GM18502 (cell line): ENCODE results near the gene NECAB2.

Experiments
- ATAC-seq: cut with Tn5 transposase; IDR thresholded peaks from one replicate; pipeline ENCODE4 v1.9.1; 2021; ENCODE audit warnings: mild to moderate bottlenecking; ENCODE audit not compliant: unreplicated experiment, poor library complexity

NECAB2 gene

DNA sequence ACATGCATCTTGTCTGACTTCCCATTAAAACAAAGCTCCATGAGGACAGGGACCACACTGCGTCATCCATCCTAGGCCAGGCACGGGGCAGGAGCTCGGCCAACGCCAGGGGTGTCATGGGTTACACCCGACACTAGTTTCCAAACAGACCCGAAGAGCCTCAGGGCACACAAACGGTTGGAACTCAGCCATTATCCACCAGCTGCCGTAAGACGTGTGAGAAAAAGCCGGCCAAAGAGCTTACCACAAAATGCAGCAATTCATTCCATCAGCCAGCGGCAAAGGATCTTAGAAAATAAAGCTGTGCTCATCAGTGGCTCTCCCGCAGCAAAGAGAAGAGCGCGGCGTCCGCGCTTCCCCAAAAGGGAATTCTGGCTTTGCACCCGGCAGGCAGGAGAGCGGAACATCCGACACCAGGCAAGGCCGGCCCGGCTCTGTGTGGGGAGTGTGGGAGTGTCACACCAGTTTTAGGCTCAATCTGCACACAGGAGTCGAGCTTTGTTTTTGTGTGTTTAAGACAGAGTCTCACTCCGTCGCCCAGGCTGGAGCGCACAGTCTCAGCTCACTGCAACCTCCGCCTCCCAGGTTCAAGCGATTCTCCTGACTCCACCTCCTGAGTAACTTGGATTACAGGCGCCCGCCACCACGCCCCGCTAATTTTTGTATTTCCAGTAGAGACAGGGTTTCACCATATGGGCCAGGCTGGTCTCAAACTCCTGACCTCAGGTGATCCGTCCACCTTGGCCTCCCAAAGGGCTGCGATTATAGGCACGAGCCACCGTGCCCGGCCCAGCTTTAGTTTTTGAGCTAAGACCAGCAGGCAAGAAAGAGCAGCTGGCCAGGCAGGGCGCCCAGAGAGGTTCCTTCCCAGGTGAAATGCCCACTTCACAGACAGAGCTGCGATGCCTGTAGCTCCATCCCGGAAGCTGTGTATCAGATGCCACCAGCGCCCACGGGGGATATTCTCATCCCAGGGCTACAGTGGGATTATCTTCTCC, 73.1 kb downstream of the NECAB2 start:
- ATAC-seq = no peak

DNA sequence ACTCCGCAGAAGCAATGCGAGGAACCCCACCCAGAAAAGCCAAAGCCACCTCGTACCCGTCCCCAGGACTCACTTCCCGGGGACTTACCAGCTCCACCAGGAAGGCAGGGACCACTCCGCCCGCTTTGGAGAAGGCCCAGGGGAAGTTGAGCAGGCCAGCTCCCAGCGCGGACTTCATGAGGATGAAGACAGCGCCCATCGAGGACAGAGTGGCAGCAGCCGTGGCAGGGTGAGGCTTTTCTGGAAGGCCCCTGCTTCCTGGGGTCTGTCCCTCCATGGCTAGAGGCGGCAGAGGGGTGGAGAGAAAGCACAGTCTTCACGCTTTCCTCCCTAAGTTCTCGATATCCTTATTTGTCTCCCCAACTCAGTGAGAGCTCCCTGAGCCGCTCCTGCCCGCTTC, 73.8 kb downstream of the NECAB2 start:
- no peak for ATAC-seq

DNA sequence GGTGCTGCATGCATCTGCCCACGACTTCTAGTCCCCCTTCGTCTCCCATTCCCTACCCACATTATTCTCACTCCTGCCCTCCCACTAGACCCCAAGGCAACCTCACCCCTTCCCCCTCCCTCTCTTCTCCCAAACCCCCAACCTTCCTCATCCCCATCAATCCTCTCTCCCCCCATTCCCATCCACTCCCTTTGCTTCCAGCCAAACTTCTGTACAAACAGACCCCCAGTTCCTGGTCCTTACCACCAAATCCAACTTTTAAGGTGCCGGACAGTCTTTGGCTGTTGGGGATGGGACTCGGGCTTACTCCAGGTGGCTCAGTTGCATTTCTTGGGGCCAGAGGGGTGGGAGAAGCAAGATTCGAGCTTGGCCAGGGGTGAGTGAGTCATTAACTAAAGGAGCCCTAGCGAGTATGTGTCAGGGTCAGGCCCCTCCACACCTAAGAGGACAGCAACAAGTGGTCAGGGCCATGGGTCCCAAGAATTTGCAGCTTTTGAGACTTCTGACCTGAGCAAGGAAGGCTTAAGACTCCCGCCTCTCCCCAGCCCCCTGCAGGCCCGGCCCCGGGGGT, 74.3 kb downstream of the NECAB2 start, which contains the start of gene SLC38A8:
SLC38A8 (minus strand) TSS at position 488 of the 571 bp plus-strand sequence. CDS start 638 bp downstream, outside the sequence.
- ATAC-seq = no peak

DNA sequence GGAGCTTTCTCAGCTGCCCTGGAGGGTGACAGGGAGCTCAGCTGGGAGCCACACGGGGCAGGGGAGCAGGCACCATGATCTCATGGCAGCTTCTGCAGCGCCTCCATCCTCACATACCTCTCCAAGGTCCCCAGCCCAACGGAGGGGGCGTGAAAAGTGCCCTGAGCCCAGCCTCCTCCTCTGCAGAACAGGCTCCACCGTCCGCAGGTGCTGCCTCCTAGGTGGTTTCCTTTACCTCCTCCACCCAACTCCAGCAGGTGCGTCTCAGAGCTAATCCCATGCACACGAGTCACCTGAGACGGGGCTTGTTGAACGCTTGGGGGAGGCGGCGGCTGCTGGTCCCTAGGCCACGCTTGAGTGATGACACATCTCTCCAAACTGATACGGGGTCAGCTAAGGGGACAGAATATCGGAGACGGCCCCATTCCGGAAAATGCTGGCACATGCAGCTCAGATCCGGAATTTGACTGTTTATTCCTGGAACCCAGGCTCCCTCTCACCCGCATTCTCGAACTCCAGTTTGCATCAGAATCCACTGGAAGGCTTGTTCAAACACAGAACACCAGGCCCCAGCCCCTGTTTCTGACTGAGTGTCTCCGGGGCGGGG, 74.9 kb downstream of the NECAB2 start:
- no peak for ATAC-seq

DNA sequence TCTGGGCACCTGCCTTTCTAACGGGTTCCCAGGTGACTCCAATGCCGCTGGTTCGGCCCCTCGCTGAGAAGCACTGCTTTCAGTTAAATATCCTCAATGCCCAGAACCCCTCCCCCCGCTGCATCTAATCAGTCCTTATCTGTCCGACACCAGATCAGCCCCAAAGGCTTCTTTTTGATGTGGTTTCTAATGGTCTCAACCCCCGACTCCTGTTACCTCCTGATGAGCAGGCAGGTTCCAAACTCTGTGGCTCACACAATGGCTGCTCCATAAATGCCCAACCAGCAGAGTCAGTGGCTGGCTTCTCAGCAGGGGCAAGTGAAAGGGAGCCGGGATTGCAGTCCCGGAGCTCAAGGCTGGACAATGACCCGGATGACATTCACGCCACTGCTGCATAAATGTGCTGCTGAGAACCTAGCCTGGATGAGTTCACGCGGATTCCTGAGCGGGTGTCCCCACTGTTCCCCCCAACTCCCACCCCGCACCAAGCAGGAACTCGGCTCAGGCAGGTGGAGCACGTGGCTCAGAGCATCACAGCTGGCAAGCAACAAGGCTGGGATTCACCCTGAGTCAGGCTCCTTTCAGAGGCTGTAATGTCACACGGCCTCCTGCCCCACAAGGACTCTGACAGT, 75.6 kb downstream of the NECAB2 start:
- no peak for ATAC-seq

DNA sequence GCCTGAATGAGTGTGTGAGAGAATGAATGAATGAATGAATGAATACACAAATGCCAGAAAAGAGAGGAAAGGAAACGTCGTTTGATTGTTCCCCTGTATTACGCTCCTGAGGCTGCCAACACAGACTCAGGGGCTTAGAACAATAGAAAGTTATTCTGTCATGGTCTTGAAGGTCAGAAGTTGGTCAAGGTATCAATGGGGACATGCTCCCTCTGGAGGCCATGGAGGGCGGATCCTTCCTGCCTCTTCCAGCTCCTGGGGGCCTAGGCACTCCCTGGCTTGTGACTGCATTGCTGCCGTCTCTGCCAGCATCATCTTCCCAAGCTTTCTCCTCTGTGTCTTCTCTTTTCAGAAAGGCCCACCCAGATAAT, 76.1 kb downstream of the NECAB2 start:
- ATAC-seq = no peak

DNA sequence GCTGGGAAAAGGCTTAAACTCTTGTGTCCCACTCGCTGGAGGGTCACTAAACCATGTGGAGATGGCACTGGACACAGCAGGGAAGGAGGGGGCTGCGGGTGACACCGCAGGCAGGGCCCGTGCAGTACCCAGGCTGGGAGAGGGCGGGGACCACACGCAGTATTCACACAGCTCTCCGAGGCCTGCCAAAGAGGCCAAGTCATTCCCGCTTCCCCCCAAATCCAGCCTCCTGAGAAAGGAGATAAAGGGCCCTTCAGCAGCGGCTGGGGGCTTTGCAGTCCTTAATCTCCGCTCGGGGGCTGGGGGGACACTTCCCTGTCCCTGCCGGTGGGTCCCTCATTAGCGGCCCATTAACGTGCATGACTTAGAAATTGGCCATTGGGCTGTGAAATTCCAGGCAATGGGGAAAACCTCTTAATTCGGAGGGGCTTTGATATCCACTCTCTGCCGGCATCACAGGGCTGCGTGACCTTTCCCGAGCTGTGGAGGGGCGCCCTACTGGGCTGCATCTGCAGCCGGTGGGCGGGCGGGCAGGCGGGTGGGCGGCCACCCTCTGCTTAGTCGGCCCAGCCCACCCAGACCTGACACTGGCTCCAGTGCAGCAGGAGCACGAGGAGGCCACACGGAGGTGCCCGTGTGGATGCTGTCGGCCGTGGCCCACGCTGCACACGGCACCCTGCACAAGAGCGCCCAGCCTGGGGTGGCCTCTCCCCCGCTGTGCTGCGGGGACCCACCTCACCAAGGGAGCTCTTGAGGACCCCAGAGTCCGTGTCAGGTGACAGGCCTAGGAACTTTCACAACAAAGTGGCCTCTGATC, 77.2 kb downstream of the NECAB2 start:
- ATAC-seq = no peak

DNA sequence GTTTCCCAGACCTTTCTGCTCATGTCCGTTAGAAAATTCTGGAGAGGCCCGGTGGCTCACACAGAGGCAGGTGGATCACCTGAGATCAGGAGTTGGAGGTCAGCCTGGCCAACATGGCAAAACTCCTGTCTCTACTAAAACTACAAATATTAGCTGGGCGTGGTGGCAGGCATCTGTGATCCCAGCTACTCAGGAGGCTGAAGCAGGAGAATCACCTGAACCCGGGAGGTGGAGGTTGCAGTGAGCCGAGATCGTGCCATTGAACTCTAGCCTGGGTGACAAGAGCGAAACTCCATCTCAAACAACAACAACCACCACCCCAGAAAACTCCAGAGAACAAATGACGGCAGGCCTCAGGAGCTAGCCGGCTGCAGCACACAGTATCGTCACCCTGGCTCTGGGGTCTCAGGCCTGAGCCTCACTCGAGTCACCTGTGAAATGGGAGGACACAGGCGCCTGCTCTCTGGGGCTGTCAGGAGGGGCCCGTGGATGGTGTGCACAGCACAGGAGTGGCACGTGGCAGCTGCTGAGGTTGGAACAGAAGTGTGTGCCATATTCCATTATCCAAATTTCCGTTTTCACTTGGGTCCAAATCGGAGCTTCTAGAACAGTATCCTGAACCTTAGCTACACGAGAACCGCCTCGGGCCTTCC, 77.9 kb downstream of the NECAB2 start:
- no peak for ATAC-seq

DNA sequence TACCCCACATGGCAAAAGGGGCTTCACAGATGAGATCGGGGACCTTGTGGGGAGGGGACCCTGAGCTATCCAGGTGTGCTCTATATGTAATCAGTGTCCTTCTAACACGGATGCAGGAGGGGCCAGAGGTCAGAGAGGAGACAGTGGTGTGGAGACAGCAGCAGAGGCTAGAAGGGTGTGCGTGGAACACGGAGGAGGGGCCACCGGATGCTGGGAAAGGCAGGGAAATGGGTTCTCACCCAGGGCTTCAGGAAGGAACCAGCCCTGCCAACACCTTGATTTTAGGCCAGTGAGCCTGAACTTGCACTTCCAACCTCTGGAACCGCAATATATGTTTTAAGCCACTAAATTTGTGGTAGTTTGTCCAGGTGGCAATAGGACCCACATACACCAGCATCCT, 79.2 kb downstream of the NECAB2 start:
- ATAC-seq = no peak

DNA sequence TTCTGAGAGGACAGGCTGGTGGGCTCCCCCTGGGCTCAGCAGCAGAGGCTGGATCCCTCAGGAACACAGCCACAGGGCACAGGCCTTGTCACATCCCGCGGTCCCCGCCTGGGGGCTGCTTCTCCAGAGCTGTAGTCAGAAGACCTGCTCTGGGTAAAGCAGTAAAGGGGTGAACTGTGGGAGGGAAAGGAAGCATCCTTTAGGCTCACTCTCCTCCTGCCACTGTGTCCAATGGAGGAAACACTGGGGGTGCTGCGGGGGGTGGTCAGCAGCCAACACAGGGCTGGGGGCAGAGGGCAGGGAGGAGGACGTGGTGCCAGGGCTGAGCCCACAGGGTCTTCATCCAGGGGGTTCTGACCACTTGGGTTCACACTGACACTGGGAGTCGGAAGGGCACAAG, 79.6 kb downstream of the NECAB2 start:
- no peak for ATAC-seq

DNA sequence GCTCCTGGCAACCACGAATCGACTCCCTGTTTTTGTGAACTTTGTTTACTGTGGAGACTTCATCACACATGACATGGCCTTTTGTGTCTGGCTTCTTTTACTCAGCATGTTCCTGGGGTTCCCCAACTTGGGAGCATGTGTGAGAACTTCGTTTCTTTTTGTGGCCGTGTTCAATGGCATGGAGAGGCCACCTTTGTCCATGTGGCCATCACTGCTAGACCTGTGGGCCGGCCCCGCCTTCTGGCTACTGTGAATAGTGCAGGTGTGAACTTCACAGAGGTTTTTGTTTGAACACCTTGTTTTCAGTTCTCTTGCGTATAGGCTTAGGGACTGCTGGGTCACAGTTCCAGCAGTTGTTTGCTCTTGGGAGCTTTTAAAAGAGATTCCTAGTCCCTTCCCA, 80.2 kb downstream of the NECAB2 start:
- no peak for ATAC-seq

DNA sequence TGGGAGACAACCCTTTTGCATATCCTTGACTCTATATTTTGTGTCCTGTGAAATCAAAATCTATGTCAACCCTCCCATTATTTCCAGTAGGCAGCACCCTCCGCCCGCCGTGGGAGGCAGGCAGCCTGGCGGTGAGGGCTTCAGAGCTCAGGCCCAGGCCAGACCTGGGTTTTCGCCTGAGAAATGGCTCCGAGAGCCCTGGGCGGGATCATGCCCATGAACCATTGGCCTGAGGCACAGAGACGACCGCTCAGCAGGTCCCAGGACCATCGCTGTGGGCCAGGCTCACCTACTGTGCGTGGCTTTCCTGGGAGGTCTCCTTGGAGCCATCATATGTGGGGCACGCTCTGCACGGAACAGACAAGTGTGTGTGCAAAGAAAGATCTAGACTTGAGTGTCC, 80.8 kb downstream of the NECAB2 start:
- no peak for ATAC-seq

DNA sequence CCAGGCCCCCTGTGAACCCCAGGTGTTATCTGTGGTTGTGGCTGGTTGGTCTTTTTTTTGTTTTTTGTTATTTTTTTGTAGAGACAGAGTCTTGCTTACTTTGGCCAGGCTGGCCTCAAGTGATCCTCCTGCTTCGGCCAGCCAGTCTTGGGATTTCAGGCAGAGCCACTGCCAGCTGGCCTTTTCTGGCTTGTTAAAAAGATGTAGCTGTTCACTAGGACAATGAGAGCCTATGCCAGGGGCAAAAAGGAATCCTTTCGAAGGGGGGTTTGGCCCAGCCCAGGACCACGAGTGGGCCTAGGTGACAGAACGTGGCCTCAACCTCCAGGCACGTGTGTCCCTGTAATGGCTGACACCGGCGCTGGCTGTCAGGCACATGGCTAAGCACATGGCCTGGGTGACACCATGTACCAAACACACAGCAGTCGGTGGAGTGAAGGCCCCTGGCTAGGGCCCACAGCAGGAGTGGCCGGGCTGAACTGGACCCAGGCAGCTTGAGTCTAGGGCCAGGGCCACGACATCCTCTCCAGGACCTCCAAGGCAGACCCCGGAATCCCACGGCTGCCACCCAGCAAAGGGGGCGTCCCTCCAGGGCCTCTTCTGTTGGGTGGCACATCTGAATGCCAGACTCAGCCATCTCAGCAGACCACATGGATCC, 81.5 kb downstream of the NECAB2 start:
- no peak for ATAC-seq

DNA sequence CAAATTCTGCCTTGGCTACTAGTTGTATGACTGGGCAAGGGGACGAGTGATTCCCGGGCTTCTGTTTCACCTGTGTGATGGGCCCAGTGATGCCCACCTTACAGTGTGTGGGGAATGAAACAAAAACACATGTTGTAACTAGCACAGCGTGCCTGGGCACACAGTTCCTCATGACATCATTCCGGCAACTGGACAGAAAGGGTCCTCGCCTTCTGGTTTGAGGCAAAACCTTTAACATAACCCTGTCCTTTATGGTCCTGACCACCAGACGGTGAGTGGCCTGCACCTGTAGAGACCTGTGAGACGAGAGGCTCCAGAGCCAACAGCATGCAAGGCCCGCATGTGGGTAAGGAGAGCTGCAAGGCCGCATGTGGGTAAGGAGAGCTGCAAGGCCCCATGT, 82.3 kb downstream of the NECAB2 start:
- no peak for ATAC-seq

DNA sequence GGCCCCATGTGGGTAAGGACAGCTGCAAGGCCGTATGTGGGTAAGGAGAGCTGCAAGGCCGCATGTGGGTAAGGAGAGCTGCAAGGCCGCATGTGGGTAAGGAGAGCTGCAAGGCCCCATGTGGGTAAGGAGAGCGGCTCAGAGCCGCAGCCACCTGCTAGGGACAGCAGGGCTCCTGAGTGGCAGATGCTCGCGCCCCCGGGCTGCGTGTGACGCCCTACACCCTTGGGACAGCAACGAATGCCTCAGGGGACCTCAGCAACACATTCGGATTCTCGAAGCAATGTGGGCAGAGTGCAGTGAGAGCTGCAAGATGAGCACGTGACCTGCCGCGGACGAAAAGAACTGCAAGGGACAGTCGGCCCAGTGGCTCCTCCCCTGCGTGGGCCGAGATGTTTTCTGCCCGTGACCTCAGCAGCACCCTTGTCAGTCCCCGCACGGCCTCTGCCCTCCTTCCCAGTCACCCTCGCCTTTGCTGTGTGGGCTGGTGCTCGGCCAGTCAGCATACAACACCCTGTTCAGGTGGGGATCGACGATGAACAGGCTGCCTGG, 84.1 kb downstream of the NECAB2 start:
- no peak for ATAC-seq
